Heart right ventricle (tissue), 16 donors: ENCODE measurements around the gene MTOR. TPM values are rescaled to one million over a fixed set of nuclear protein-coding genes. Genes with fewer than 3 reads are reported as not detected.
"Not testable (repeated sequence)": the region's sequence is repeated elsewhere in the genome, so short reads cannot be mapped to it uniquely, and the experiment has no call there.

Experiments used
- ATAC-seq, 8 donors: fragments of 200-7000 bp; cut with Tn5 transposase; one replicate each; pipeline ENCODE4 v1.9.1; 2020; ENCODE audit warnings: mild to moderate bottlenecking in 8 of 8, moderate library complexity in 8 of 8, moderate number of reproducible peaks in 1 of 8
- DNase-seq, 2 donors: peaks; one replicate each; pipeline ENCODE4 v3.0.0-alpha.2; 2020
- H3K27ac ChIP-seq, 10 donors: fragments of 200-600 bp; sonication (generic) in 2 of 10; one replicate each; pipeline versions ENCODE4 v1.5.0 to v1.8.0; 2020 to 2022; ENCODE audit warnings: mild to moderate bottlenecking in 3 of 10
- H3K27me3 ChIP-seq, 7 donors: fragments of 200-600 bp; one replicate each; pipeline ENCODE4 v1.8.0; 2021 to 2022; ENCODE audit warnings: mild to moderate bottlenecking in 2 of 7
- H3K36me3 ChIP-seq, 9 donors: fragments of 200-600 bp; sonication (generic) in 1 of 9; one replicate each; pipeline versions ENCODE4 v1.5.0 to v1.8.0; 2020 to 2022; ENCODE audit warnings: mild to moderate bottlenecking in 2 of 9
- H3K4me1 ChIP-seq, 9 donors: fragments of 200-600 bp; sonication (generic) in 1 of 9; one replicate each; pipeline versions ENCODE4 v1.5.0 to v1.8.0; 2020 to 2022; ENCODE audit warnings: mild to moderate bottlenecking in 4 of 9
- H3K4me3 ChIP-seq, 10 donors: fragments of 200-600 bp; sonication (generic) in 2 of 10; one replicate each; pipeline versions ENCODE4 v1.5.0 to v1.8.0; 2020 to 2022; ENCODE audit warnings: mild to moderate bottlenecking in 7 of 10, moderate library complexity in 2 of 10
- H3K9me3 ChIP-seq, 11 donors: fragments of 200-600 bp in 10 of 11; sonication (generic) in 2 of 11; one replicate each; pipeline versions ENCODE4 v1.5.0 to v1.8.0; 2013 to 2022; ENCODE audit warnings: mild to moderate bottlenecking in 2 of 11, control low read depth in 1 of 11, moderate library complexity in 1 of 11
- CTCF ChIP-seq, 9 donors: fragments of 200-600 bp; sonication (generic) in 2 of 9; IDR thresholded peaks; one replicate each; pipeline versions ENCODE4 v1.5.0 to v1.8.0; 2021 to 2022; ENCODE audit warnings: antibody characterized with exemption in 9 of 9, mild to moderate bottlenecking in 5 of 9, moderate library complexity in 1 of 9
- WGBS, 2 donors: extraction: QIAGEN DNeasy Blood & Tissue Kit; methylation state at CpG; one replicate each; pipeline ENCODE4 v1.1.7; 2013; ENCODE audit warnings: inconsistent platforms in 1 of 2; 5-methylcytosine and 5-hydroxymethylcytosine counted together
- intact Hi-C, 10 donors: fragments of 100-400 bp; cut with DNase I; formaldehyde crosslinking; loops; one replicate each; pipeline versions ENCODE4 v1.11.1 to v1.14.2; 2022
- polyA plus RNA-seq, 2 donors: library from polyadenylated mRNA; stranded (reverse); fragments of 200-250 nt; gene quantifications; one replicate each; pipeline ENCODE4 v1.2.3, GENCODE V29; 2013
- total RNA-seq, 10 donors: library from RNA; stranded (reverse); fragmentation: NEBNext Ultra II Directional in 3 of 10; extraction: Animal tissue kit (Norgen Biotek cat#: 25700) in 3 of 10; gene quantifications; one replicate each; pipeline versions ENCODE4 v1.2.1 to v1.2.4, GENCODE V29; 2021 to 2023
- donor health status: Arrhythmogenic right ventricular cardiomyopathy.
- donor health status: ischemic (EF 13 %, LVEDD 7.1; RV severe dilation, severe dysfunction).
- donor health status: healthy with polysubstance abuse.
- donor health status: DM: no; HTN: yes; CAD: no.
- donor health status: DM: no; HTN: no; CAD: no.
- donor health status: ischemic (EF 25% LVEDD 6.9; RV normal size, moderate dysfunction).
- donor health status: ischemic (EF 25% LVEDD 5.7; RV mildly dilated, moderate dysfunction).
- donor health status: healthy.
- donor health status: DM: yes; HTN: yes; CAD: no.
- donor health status: Ischemic cardiomyopathy.
- donor health status: ischemic (EF 35%, LVEDD 5.7; RV mildly dilated, moderate dysfunction).
- donor health status: nonischemic (EF 11% LVEDD 7.7; RV severe dilation, severe dysfunction).
- donor health status: DM: yes; HTN: yes; CAD: no.
- donor health status: PGD.
- donor health status: ischemic (EF 29% LVEDD 5.4; RV normal size, mild dysfunction).
- donor health status: nonischemic (EF 23%, LVEDD 6.1; RV moderate dilation, normal function).

The MTOR gene
- total and polyA plus RNA-seq, 12 donors: 18.7 to 42.7 (median 36.3) TPM

- peaks cover 0 to 35% (median 0%) of the 10 kb centered on the region in 9 donors for H3K36me3 ChIP-seq
- WGBS, 2 donors: 86 to 91% methylated on average over 3 of the region's 3 CpGs
- no peaks in the 10 kb centered on the region for H3K9me3 ChIP-seq
- TF ChIP-seq CTCF (IDR thresholded peaks at IDR 0.05): no peak
- no peak for ATAC-seq
- H3K27me3 ChIP-seq: no peaks in the 10 kb centered on the region
- DNase-seq: no peak
- H3K4me3 ChIP-seq: no peak overlapping the region
- H3K27ac ChIP-seq: no peak overlapping the region
- intact Hi-C loops: no loop called here
- H3K4me1 ChIP-seq: peaks cover 0 to 7% (median 0%) of the 10 kb centered on the region in 9 donors
Measured at GRCh38 chr1:11169202-11169601, 93.1 kb downstream of the MTOR start.

GRCh38 chr1:11168731-11169130 is 93.6 kb downstream of the MTOR start:
- H3K27me3 ChIP-seq: no peaks in the 10 kb centered on the region
- TF ChIP-seq CTCF (IDR thresholded peaks at IDR 0.05): no peak
- WGBS, 2 donors: 96 to 97% methylated on average over 1 of the region's 1 CpG
- intact Hi-C loops: no loop called here
- ATAC-seq (no peak), DNase-seq (no peak)
- no peak overlapping the region for H3K4me3 ChIP-seq
- H3K9me3 ChIP-seq: no peaks in the 10 kb centered on the region
- H3K36me3 ChIP-seq: peaks cover 0 to 37% (median 0%) of the 10 kb centered on the region in 9 donors
- H3K4me1 ChIP-seq: peaks cover 0 to 7% (median 0%) of the 10 kb centered on the region in 9 donors
- no peak overlapping the region for H3K27ac ChIP-seq

- ATAC-seq, H3K27ac ChIP-seq, DNase-seq, H3K9me3 ChIP-seq, H3K4me1 ChIP-seq, H3K4me3 ChIP-seq, H3K27me3 ChIP-seq, intact Hi-C loops: not testable (repeated sequence)
- WGBS, 2 donors: 99% methylated on average over 5 of the region's 5 CpGs
- H3K36me3 ChIP-seq: peaks cover 0 to 39% (median 0%) of the 10 kb centered on the region in 9 donors
Measured at GRCh38 chr1:11166744-11167143, 95.6 kb downstream of the MTOR start.

DNA sequence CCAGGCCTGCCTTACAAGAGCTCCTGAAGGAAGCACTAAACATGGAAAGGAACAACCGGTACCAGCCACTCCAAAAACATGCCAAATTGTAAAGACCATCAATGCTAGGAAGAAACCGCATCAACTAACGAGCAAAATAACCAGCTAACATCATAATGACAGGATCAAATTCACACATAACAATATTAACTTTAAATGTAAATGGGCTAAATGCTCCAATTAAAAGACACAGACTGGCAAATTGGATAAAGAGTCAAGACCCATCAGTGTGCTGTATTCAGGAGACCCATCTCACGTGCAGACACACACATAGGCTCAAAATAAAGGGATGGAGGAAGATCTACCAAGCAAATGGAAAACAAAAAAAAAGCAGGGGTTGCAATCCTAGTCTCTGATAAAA is 99.6 kb downstream of the MTOR start:
- DNase-seq, H3K27me3 ChIP-seq, H3K9me3 ChIP-seq, H3K4me3 ChIP-seq, H3K27ac ChIP-seq, intact Hi-C loops, ATAC-seq: not testable (repeated sequence)
- Histone ChIP-seq H3K36me3 (peaks cover 0 to 33% (median 6%) of the 10 kb centered on the region in 9 donors), H3K4me1 (peaks cover under 1 to 16% (median 12%) of the 10 kb centered on the region in 9 donors)
- 88 to 92% methylated on average over 4 of the region's 4 CpGs for WGBS, 2 donors

- Histone ChIP-seq H3K27me3 (no peaks in the 10 kb centered on the region), H3K4me3 (no peak overlapping the region), H3K9me3 (no peaks in the 10 kb centered on the region), H3K27ac (peak overlapping the region in 4 of 10 donors; percentile 29 to 62 (median 52)), H3K4me1 (peaks cover 3 to 27% (median 21%) of the 10 kb centered on the region in 9 donors), H3K36me3 (peaks cover 0 to 49% (median 21%) of the 10 kb centered on the region in 9 donors)
- TF ChIP-seq CTCF (IDR thresholded peaks at IDR 0.05): no peak
- 78 to 82% methylated on average over 3 of the region's 3 CpGs for WGBS, 2 donors
- ATAC-seq (peak in 1 of 8 donors; percentile 16), DNase-seq (no peak)
- intact Hi-C loops: no loop called here
Measured at GRCh38 chr1:11158720-11159321, 103.5 kb downstream of the MTOR start.
